Caco-2 (cell line): Measurements from ENCODE around the gene FN1. TPM values are rescaled to one million over a fixed set of nuclear protein-coding genes. Genes with fewer than 3 reads are reported as not detected.
A peak's percentile ranks its signal among the peaks of the same experiment; 100 is the strongest.

ENCODE experiments used
- BruUV-seq: library from RNA; stranded (reverse); fragments of 400-500 nt; replicated peaks from 2 replicates; lab custom pipeline; 2021; lab: Mats Ljungman, UMichigan
- CTCF ChIA-PET: fragments of 300-600 bp; sonication (Branson Sonifier 250); formaldehyde crosslinking; loops from one replicate; lab custom pipeline; 2022; ENCODE audit warnings: antibody characterized with exemption; lab: Charles Lee
- POLR2A ChIA-PET: fragments of 300-600 bp; sonication (Branson Sonifier 250); formaldehyde crosslinking; loops from one replicate; lab custom pipeline; 2022; ENCODE audit warnings: antibody characterized with exemption; lab: Charles Lee
- DNase-seq, 2 experiments: peaks; one replicate each; pipeline versions ENCODE4 v3.0.0 to v3.0.0-alpha.2; 2020 to 2022
- H3K27me3 ChIP-seq: replicated peaks from 2 replicates; pipeline ENCODE4 v1.6.0; 2011; ENCODE audit warnings: low read length; ENCODE audit not compliant: control insufficient read depth, insufficient read depth
- H3K36me3 ChIP-seq: 2 replicates; pipeline ENCODE4 v1.5.1; 2011; ENCODE audit warnings: low read length; ENCODE audit not compliant: control insufficient read depth, insufficient read depth
- H3K4me1 ChIP-seq: fragments of 250-450 bp; sonication (Bioruptor Pico); 2 replicates; pipeline ENCODE4 v1.5.1; 2020; ENCODE audit warnings: mild to moderate bottlenecking
- H3K4me3 ChIP-seq: 2 replicates; pipeline ENCODE4 v1.5.1; 2011; ENCODE audit warnings: low read depth, mild to moderate bottlenecking, control low read depth, low read length
- H3K9me3 ChIP-seq: fragments of 250-450 bp; sonication (Bioruptor Pico); 2 replicates; pipeline ENCODE4 v1.5.1; 2020; ENCODE audit warnings: mild to moderate bottlenecking, moderate library complexity
- H3K27ac Mint-ChIP-seq: one replicate; pipeline ENCODE4 v1.8.0; 2022; ENCODE audit warnings: mixed read lengths; ENCODE audit not compliant: unreplicated experiment
- H3K27me3 Mint-ChIP-seq: one replicate; pipeline ENCODE4 v1.8.0; 2022; ENCODE audit warnings: mixed read lengths; ENCODE audit not compliant: insufficient read depth, unreplicated experiment
- H3K36me3 Mint-ChIP-seq: one replicate; pipeline ENCODE4 v1.8.0; 2022; ENCODE audit warnings: mild to moderate bottlenecking, mixed read lengths; ENCODE audit not compliant: insufficient read depth, unreplicated experiment
- H3K4me1 Mint-ChIP-seq: one replicate; pipeline ENCODE4 v1.8.0; 2022; ENCODE audit warnings: low read depth, mixed read lengths; ENCODE audit not compliant: unreplicated experiment
- H3K4me3 Mint-ChIP-seq: one replicate; pipeline ENCODE4 v1.8.0; 2022; ENCODE audit warnings: mild to moderate bottlenecking, moderate library complexity, mixed read lengths; ENCODE audit not compliant: unreplicated experiment
- H3K9me3 Mint-ChIP-seq: one replicate; pipeline ENCODE4 v1.8.0; 2022; ENCODE audit warnings: mixed read lengths; ENCODE audit not compliant: unreplicated experiment
- CTCF ChIP-seq, 2 experiments: fragments of 200-600 bp in 1 of 2; IDR thresholded peaks; 1 replicate in 1 of 2; 2 replicates in 1 of 2; pipeline versions ENCODE4 v1.5.1 to v1.8.0; 2011 to 2022; ENCODE audit warnings: antibody characterized with exemption in 1 of 2, control low read depth in 1 of 2, inconsistent platforms in 1 of 2, low read depth in 1 of 2, low read length in 1 of 2, mild to moderate bottlenecking in 1 of 2, moderate library complexity in 1 of 2; ENCODE audit not compliant: insufficient read depth in 1 of 2, severe bottlenecking in 1 of 2, unreplicated experiment in 1 of 2
- intact Hi-C: fragments of 100-400 bp; cut with micrococcal nuclease; formaldehyde crosslinking; loops from one replicate; pipeline ENCODE4 v1.10.0; 2022; ENCODE audit not compliant: unreplicated experiment
- total RNA-seq: library from RNA; stranded (reverse); gene quantifications from 2 replicates; pipeline ENCODE4 v1.2.3, GENCODE V29; 2022

FN1 gene
- total RNA-seq, 1 experiment from 2014 or later, result 3,805 TPM

- Histone ChIP-seq H3K4me1 (peaks cover 91% of the 10 kb centered on the region), H3K36me3 (peaks cover 10% of the 10 kb centered on the region), H3K4me3 (no peak overlapping the region), H3K9me3 (no peaks in the 10 kb centered on the region), H3K27me3 (no peaks in the 10 kb centered on the region)
- no TSS peak for BruUV-seq
- H3K4me1 Mint-ChIP-seq, result peaks cover 49% of the 10 kb centered on the region
- intact Hi-C loops, result loop anchor here (1.0 to 5.0 kb wide), 5 partner anchors 16 to 500 kb away; partner anchors contain the start of gene FN1
- CTCF ChIA-PET, result interaction anchor here (0.6 kb wide), 1 partner anchor 86 kb away, joined by 9 read pairs; no protein-coding TSS in a partner anchor
- peaks cover 95% of the 10 kb centered on the region for H3K36me3 Mint-ChIP-seq
- H3K27me3 Mint-ChIP-seq, result no peaks in the 10 kb centered on the region
- POLR2A ChIA-PET, result interaction anchor here (0.5 to 1.6 kb wide), 3 partner anchors 10 to 222 kb away, joined by 3 to 6 read pairs (median 4); no protein-coding TSS in a partner anchor
- TF ChIP-seq CTCF (IDR thresholded peaks at IDR 0.05; ENCODE audit: insufficient read depth in 1 of 2, low read depth in 1 of 2, low read length in 1 of 2, severe bottlenecking in 1 of 2, unreplicated experiment in 1 of 2), result no peak
- peak overlapping the region; percentile 69 for H3K27ac Mint-ChIP-seq
- DNase-seq, result peak; percentile 84 to 91
- H3K9me3 Mint-ChIP-seq, result no peaks in the 10 kb centered on the region
- peak overlapping the region; percentile 47 for H3K4me3 Mint-ChIP-seq
Observed at GRCh38 chr2:215420471-215420935, 15.4 kb downstream of the FN1 start.

GRCh38 chr2:215419769-215420470 lies 15.9 kb downstream of the FN1 start:
- intact Hi-C loops, result loop anchor here (1.0 to 5.0 kb wide), 6 partner anchors 16 to 500 kb away; partner anchors contain the start of gene FN1
- peak in 1 of 2 experiments; percentile 56 for DNase-seq
- peak overlapping the region; percentile 69 for H3K27ac Mint-ChIP-seq

More at GRCh38 chr2:215419769-215420470, 15.9 kb downstream of the FN1 start:
- H3K36me3 ChIP-seq, result peaks cover 10% of the 10 kb centered on the region
- Mint-ChIP-seq H3K4me3 (peak overlapping the region; percentile 47), H3K4me1 (peaks cover 49% of the 10 kb centered on the region), H3K9me3 (no peaks in the 10 kb centered on the region), H3K36me3 (peaks cover 95% of the 10 kb centered on the region), H3K27me3 (no peaks in the 10 kb centered on the region)
- H3K4me3 ChIP-seq, result no peak overlapping the region
- ChIA-PET CTCF (interaction anchor here (0.6 kb wide), 1 partner anchor 511 kb away, joined by 3 read pairs; no protein-coding TSS in a partner anchor), POLR2A (interaction anchor here (0.5 to 1.6 kb wide), 3 partner anchors 11 to 222 kb away, joined by 3 to 6 read pairs (median 4); no protein-coding TSS in a partner anchor)
- H3K9me3 ChIP-seq, result no peaks in the 10 kb centered on the region
- no peaks in the 10 kb centered on the region for H3K27me3 ChIP-seq
- peaks cover 97% of the 10 kb centered on the region for H3K4me1 ChIP-seq
- BruUV-seq, result no TSS peak
- TF ChIP-seq CTCF (IDR thresholded peaks at IDR 0.05; ENCODE audit: insufficient read depth in 1 of 2, low read depth in 1 of 2, low read length in 1 of 2, severe bottlenecking in 1 of 2, unreplicated experiment in 1 of 2), result no peak
